NT2/D1 (cell line): ENCODE data around the gene PLCH1.
A peak's percentile ranks its signal among the peaks of the same experiment; 100 is the strongest.
"Not testable (repeated sequence)": the region's sequence is repeated elsewhere in the genome, so short reads cannot be mapped to it uniquely, and the experiment has no call there.

Experiments
- DNase-seq: peaks from one replicate; pipeline ENCODE4 v3.0.0-alpha.2; 2011; ENCODE audit warnings: low read depth, low spot score
- H3K27me3 ChIP-seq: 2 replicates; pipeline ENCODE4 v1.6.0; 2011; ENCODE audit warnings: mild to moderate bottlenecking; ENCODE audit not compliant: insufficient read length, insufficient read depth
- H3K36me3 ChIP-seq: 2 replicates; pipeline ENCODE4 v1.6.1; 2011; ENCODE audit warnings: mild to moderate bottlenecking, low read length, mixed read lengths; ENCODE audit not compliant: insufficient read depth, insufficient read length
- H3K4me1 ChIP-seq: 2 replicates; pipeline ENCODE4 v1.5.1; 2011; ENCODE audit not compliant: insufficient read depth, insufficient read length
- H3K4me3 ChIP-seq: 2 replicates; pipeline ENCODE4 v1.5.1; 2011; ENCODE audit warnings: low read depth; ENCODE audit not compliant: insufficient read length
- H3K9ac ChIP-seq: 2 replicates; pipeline ENCODE4 v1.6.0; 2011; ENCODE audit warnings: low read depth; ENCODE audit not compliant: insufficient read length
- H3K9me3 ChIP-seq: 2 replicates; pipeline ENCODE4 v1.5.1; 2011; ENCODE audit warnings: mild to moderate bottlenecking, low read length; ENCODE audit not compliant: insufficient read depth
- SUZ12 ChIP-seq: IDR thresholded peaks from 2 replicates; pipeline ENCODE4 v1.6.1; 2011; ENCODE audit not compliant: insufficient read length, insufficient read depth; ENCODE audit errors: extremely low read depth
- YY1 ChIP-seq: IDR thresholded peaks from 2 replicates; pipeline ENCODE4 v1.6.1; 2011; ENCODE audit not compliant: insufficient read length, insufficient read depth
- ZNF274 ChIP-seq: IDR thresholded peaks from 2 replicates; pipeline ENCODE4 v1.6.1; 2011; ENCODE audit warnings: mild to moderate bottlenecking, low read depth, low read length

The PLCH1 gene

GRCh38 chr3:155619118-155619915 is 125.6 kb downstream of the PLCH1 start:
- peak; percentile 90 for DNase-seq
- peaks cover 38% of the 10 kb centered on the region for H3K9me3 ChIP-seq
- H3K9ac ChIP-seq = no peak overlapping the region
- no peak overlapping the region for H3K4me3 ChIP-seq
- peaks cover 10% of the 10 kb centered on the region for H3K4me1 ChIP-seq
- TF ChIP-seq YY1 (no peak), ZNF274 (no peak), SUZ12 (no peak)
- no peaks in the 10 kb centered on the region for H3K27me3 ChIP-seq
- no peaks in the 10 kb centered on the region for H3K36me3 ChIP-seq

DNA sequence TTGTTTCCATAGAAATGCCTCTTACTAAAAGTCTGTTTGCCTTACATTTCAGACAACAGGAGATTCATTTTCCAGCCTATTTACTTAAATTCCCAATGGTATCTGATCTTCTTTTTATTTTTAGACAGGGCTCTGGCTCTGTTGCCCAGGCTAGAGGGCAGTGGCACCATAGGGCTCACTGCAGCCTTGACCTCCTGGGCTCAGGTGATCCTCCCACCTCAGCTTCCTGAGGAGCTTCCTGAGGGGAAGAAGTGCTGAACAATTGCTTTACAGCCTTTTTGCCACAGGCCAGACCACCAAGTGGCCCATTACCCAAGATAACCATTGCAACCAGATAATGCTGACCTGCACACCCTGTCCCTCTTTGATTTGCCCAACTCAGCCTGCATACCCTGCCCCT is 126.3 kb downstream of the PLCH1 start:
- DNase-seq = no peak
- no peaks in the 10 kb centered on the region for H3K27me3 ChIP-seq

DNA sequence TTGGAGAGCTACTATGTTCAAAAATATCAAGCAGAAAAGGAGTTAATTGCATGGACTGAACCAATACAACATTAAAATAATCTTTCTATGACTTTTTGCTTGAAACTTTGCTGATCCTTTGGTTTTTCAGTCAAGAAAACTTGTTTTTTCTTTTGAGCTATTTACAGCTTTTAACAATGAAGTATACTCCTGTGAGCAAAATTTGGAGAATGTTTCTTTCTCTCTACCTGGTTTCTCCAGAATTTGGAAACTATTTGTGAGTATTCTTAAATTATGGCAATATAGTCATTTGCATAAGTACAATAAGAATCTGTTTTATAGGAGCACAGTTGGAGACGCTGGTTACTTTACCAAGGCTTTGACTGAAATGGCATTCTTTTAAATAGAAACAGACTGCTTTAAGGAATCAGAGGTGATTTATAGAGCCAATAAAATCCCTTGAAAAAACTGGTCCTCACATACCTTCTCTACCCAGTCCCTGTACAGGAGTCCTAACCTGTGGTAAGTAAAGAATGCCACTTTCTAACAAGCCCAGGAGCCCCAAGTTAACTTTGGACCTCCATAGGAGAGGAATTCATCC is 127.4 kb downstream of the PLCH1 start:
- Histone ChIP-seq H3K4me3 (no peak overlapping the region), H3K4me1 (peaks cover 10% of the 10 kb centered on the region), H3K9me3 (peaks cover 38% of the 10 kb centered on the region), H3K27me3 (no peaks in the 10 kb centered on the region), H3K9ac (no peak overlapping the region), H3K36me3 (no peaks in the 10 kb centered on the region)
- no peak for TF ChIP-seq YY1
- no peak for TF ChIP-seq ZNF274
- no peak for TF ChIP-seq SUZ12
- DNase-seq = no peak

More for the DNA sequence above, 126.3 kb downstream of the PLCH1 start:
- Histone ChIP-seq H3K4me3 (no peak overlapping the region), H3K9ac (no peak overlapping the region), H3K9me3 (peaks cover 38% of the 10 kb centered on the region), H3K4me1 (peaks cover 10% of the 10 kb centered on the region), H3K36me3 (no peaks in the 10 kb centered on the region)
- TF ChIP-seq YY1 (no peak), ZNF274 (no peak), SUZ12 (no peak)

- not testable (repeated sequence) for DNase-seq, H3K4me3 ChIP-seq, H3K9ac ChIP-seq, H3K4me1 ChIP-seq, H3K36me3 ChIP-seq, H3K27me3 ChIP-seq
- H3K9me3 ChIP-seq = peaks cover 38% of the 10 kb centered on the region
These were observed 129.7 kb downstream of the PLCH1 start for GRCh38 chr3:155615141-155615540.

GRCh38 chr3:155614410-155614809 is 130.5 kb downstream of the PLCH1 start:
- H3K9me3 ChIP-seq = peaks cover 41% of the 10 kb centered on the region
- H3K4me3 ChIP-seq, DNase-seq, H3K27me3 ChIP-seq, H3K36me3 ChIP-seq, H3K4me1 ChIP-seq, H3K9ac ChIP-seq: not testable (repeated sequence)

GRCh38 chr3:155611456-155611855 is 133.4 kb downstream of the PLCH1 start:
- no peaks in the 10 kb centered on the region for H3K36me3 ChIP-seq
- no peak for DNase-seq
- H3K4me1 ChIP-seq = no peaks in the 10 kb centered on the region

DNA sequence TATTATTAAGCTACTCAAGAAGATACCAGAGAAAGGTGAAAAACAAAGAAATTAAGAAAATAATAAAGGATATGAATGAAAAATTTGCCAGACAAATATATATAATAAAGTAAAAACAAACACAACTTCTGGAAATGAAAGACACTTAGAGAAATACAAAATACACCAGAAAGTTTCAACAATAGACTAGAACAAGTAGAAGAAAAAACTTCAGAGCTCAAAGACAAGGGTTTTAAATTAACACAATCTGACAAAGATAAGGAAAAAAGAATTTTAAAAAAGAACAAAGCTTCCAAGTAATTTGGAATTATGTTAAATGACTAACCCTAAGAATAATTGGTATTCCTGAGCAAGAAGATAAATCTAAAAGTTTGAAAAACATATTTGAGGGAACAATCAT is 135.3 kb downstream of the PLCH1 start:
- H3K36me3 ChIP-seq = no peaks in the 10 kb centered on the region
- no peak for DNase-seq
- H3K9me3 ChIP-seq = peaks cover 6% of the 10 kb centered on the region; the same call in 1 of the 2 replicates
- H3K27me3 ChIP-seq = no peaks in the 10 kb centered on the region
- TF ChIP-seq SUZ12 = no peak
- TF ChIP-seq YY1 = no peak
- TF ChIP-seq ZNF274 = no peak
- H3K4me1 ChIP-seq = no peaks in the 10 kb centered on the region
- no peak overlapping the region for H3K9ac ChIP-seq
- no peak overlapping the region for H3K4me3 ChIP-seq

More at GRCh38 chr3:155611456-155611855, 133.4 kb downstream of the PLCH1 start:
- Histone ChIP-seq H3K9me3 (peaks cover 25% of the 10 kb centered on the region), H3K4me3 (no peak overlapping the region), H3K27me3 (no peaks in the 10 kb centered on the region), H3K9ac (no peak overlapping the region)
- no peak for TF ChIP-seq SUZ12
